ENCODE measurements around the gene SIRT4. TPM values are rescaled to one million over a fixed set of nuclear protein-coding genes. Genes with fewer than 3 reads are reported as not detected.

Gene SIRT4
- total RNA-seq, 1 experiment from 2014 or later: 2.1 TPM

GRCh38 chr12:120283318-120283717, 18.8 kb upstream of the SIRT4 start:
- no CpG with 5 or more reads among the region's 7 CpGs for WGBS (ENCODE audit: extremely low coverage, insufficient read length, low lambda C conversion rate)
- Histone ChIP-seq H3K79me1 (ENCODE audit: insufficient read depth, low read depth, low read length, poor library complexity, severe bottlenecking) (no peaks in the 10 kb centered on the region), H4K5ac (ENCODE audit: insufficient read length, low read depth, low read length) (no peak overlapping the region), H3K4me2 (ENCODE audit: insufficient read depth, insufficient read length, low read length) (no peak overlapping the region), H3K9me3 (ENCODE audit: control insufficient read depth, low read depth, low read length) (peaks cover 6% of the 10 kb centered on the region), H4K8ac (replicated peaks; ENCODE audit: insufficient read length, low read depth, low read length) (no peak overlapping the region), H4K91ac (ENCODE audit: insufficient read length, low read depth, low read length) (no peak overlapping the region), H2BK20ac (ENCODE audit: low read depth, low read length, poor library complexity, severe bottlenecking) (no peak overlapping the region), H4K20me1 (ENCODE audit: control insufficient read depth, insufficient read depth, insufficient read length) (no peaks in the 10 kb centered on the region), H2BK12ac (ENCODE audit: insufficient read length, low read depth, low read length) (no peak overlapping the region), H3K27ac (ENCODE audit: insufficient read length, low read depth, low read length) (no peak overlapping the region), H3K18ac (ENCODE audit: insufficient read length, low read depth, low read length) (no peak overlapping the region), H3T11ph (ENCODE audit: low read length) (no peak overlapping the region), H2AFZ (ENCODE audit: low read length) (no peak overlapping the region), H2AK5ac (ENCODE audit: insufficient read length, low read length) (no peak overlapping the region), H3K27me3 (ENCODE audit: insufficient read depth, low read length) (no peaks in the 10 kb centered on the region), H3K23ac (ENCODE audit: insufficient read length, low read depth, low read length) (no peak overlapping the region), H3K9ac (ENCODE audit: extremely low read depth, insufficient read length, low read length) (no peak overlapping the region), H3K14ac (ENCODE audit: insufficient read depth, low read length) (no peak overlapping the region), H3K79me2 (ENCODE audit: insufficient read depth, low read length) (no peaks in the 10 kb centered on the region), H3K56ac (ENCODE audit: insufficient read length, low read depth, low read length) (no peak overlapping the region), H2BK5ac (ENCODE audit: insufficient read length, low read length) (no peak overlapping the region), H2BK120ac (ENCODE audit: low read depth, low read length, poor library complexity, severe bottlenecking) (no peak overlapping the region), H3K23me2 (ENCODE audit: insufficient read length, low read depth, low read length, poor library complexity, severe bottlenecking) (no peaks in the 10 kb centered on the region), H3K4ac (ENCODE audit: low read depth, low read length) (no peak overlapping the region), H2BK15ac (ENCODE audit: low read depth, low read length) (no peak overlapping the region), H3K4me1 (ENCODE audit: insufficient read depth, low read length) (no peaks in the 10 kb centered on the region)
- no peaks in the 10 kb centered on the region; the same call in none of the 2 replicates for H3K27me3 Mint-ChIP-seq (ENCODE audit: low read depth)
- peaks cover 12 to 13% of the 10 kb centered on the region in 2 experiments; a peak in 4 of 5 replicates for H3K9me3 Mint-ChIP-seq
- DNase-seq: peak; percentile 50
- TF ChIP-seq CTCF (conservative IDR thresholded peaks at IDR 0.05): no peak
- H3K4me3 Mint-ChIP-seq: no peak overlapping the region
- no peak overlapping the region; a peak in 1 of 7 replicates for H3K27ac Mint-ChIP-seq
- peaks cover 6 to 10% (median 6%) of the 10 kb centered on the region in 3 experiments for H3K36me3 Mint-ChIP-seq (ENCODE audit: insufficient read depth in 1 of 3, low read depth in 3 of 3)
- H3K4me1 Mint-ChIP-seq: peaks cover 14 to 18% of the 10 kb centered on the region in 2 experiments

All from H9 (cell line).